ENCODE measurements around the gene NDUFS6.

Gene NDUFS6

DNA sequence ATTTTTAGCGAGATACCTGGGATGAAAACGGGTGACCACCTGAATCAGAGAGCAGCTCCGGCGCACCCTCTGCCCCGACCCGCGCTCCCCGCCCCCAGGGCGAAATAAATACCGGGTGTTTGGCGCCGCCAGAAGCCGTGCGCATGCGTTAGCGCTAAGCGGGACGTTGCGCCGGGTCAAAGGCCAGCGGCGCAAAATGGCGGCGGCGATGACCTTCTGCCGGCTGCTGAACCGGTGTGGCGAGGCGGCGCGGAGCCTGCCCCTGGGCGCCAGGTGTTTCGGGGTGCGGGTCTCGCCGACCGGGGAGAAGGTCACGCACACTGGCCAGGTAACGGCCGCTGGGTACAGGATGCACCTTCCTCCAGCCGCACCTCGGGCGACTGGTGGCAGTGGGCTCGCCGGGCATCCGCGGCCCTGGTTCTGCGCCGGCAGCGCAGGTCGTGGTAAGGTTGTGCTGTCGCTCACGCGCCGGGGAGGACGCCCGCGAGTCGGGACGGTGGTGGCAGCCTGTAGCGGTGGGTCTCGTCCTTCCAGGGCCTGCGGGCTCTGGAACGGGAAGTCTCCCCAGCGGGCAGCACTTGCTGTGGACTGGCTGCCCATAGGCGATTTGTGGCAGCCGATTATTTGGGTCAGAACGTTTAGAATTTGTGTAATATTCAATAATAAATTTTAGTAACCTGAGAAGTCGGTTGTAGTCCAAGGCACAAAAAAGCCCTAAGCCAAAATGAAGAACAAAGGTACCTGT, at the start of gene NDUFS6:
Gene NDUFS6, plus strand, starts transcription at position 186 of the 745 bp plus-strand sequence. Its CDS starts 11 bp downstream, at position 197.
- TF ChIP-seq, protein P1, sequence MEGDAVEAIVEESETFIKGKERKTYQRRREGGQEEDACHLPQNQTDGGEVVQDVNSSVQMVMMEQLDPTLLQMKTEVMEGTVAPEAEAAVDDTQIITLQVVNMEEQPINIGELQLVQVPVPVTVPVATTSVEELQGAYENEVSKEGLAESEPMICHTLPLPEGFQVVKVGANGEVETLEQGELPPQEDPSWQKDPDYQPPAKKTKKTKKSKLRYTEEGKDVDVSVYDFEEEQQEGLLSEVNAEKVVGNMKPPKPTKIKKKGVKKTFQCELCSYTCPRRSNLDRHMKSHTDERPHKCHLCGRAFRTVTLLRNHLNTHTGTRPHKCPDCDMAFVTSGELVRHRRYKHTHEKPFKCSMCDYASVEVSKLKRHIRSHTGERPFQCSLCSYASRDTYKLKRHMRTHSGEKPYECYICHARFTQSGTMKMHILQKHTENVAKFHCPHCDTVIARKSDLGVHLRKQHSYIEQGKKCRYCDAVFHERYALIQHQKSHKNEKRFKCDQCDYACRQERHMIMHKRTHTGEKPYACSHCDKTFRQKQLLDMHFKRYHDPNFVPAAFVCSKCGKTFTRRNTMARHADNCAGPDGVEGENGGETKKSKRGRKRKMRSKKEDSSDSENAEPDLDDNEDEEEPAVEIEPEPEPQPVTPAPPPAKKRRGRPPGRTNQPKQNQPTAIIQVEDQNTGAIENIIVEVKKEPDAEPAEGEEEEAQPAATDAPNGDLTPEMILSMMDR (IDR thresholded peaks at IDR 0.05; ENCODE audit: low read depth, low read length): no peak

GRCh38 chr5:1751864-1752822, 49.1 kb upstream of the NDUFS6 start:
- TF ChIP-seq, protein P1 (IDR thresholded peaks at IDR 0.05; ENCODE audit: low read depth, low read length): no peak
- H3K4me3 ChIP-seq (ENCODE audit: low read depth, low read length): no peak overlapping the region

More for the DNA sequence above, at the start of gene NDUFS6:
- H3K4me3 ChIP-seq (ENCODE audit: low read depth, low read length): peak within 1 kb of the TSS; percentile 90

DNA sequence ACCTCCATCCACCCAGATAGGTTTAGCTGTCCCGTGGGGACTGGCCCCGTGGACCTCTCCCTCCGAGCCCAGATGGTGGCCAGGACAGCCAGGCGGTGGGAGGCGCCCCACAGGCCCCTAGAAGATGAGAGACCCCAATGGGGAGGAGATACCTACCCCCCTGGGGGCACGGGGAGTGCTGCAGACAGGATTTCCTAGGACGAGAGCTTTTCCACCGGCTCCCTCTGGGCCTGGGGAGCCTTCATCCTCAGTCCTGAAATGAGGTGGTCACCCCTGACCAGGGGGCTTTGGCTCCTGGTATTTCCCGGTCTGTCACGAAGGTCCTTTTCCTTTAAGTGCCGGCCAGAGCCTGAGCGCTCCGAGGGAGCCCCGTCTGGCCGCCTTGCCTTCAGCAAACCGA, 48.3 kb upstream of the NDUFS6 start:
- TF ChIP-seq, protein P1 (IDR thresholded peaks at IDR 0.05; ENCODE audit: low read depth, low read length): no peak

DNA sequence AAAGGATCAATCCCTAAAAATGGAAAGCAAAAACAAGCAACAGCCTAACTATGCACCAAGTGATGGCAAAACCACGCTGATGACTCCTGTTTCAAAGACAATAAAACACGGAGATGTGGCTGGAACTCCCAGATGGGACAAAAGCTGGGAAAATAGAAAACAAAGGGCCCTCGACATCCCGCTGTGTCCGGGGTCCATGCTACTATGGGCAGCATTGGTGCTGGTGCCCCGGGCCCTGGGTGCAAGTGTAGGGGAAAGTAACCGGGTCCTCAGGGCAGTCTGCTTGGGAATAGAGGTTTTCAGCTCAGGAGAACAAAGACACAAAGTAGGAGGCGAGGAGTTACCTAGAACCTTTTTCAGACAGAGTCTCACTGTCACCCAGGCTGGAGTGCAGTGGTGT, 47.7 kb upstream of the NDUFS6 start:
- TF ChIP-seq, protein P1 (IDR thresholded peaks at IDR 0.05; ENCODE audit: low read depth, low read length): no peak
- H3K4me3 ChIP-seq (ENCODE audit: low read depth, low read length): no peak overlapping the region

More for the DNA sequence above, 48.3 kb upstream of the NDUFS6 start:
- H3K4me3 ChIP-seq (ENCODE audit: low read depth, low read length): no peak overlapping the region

DNA sequence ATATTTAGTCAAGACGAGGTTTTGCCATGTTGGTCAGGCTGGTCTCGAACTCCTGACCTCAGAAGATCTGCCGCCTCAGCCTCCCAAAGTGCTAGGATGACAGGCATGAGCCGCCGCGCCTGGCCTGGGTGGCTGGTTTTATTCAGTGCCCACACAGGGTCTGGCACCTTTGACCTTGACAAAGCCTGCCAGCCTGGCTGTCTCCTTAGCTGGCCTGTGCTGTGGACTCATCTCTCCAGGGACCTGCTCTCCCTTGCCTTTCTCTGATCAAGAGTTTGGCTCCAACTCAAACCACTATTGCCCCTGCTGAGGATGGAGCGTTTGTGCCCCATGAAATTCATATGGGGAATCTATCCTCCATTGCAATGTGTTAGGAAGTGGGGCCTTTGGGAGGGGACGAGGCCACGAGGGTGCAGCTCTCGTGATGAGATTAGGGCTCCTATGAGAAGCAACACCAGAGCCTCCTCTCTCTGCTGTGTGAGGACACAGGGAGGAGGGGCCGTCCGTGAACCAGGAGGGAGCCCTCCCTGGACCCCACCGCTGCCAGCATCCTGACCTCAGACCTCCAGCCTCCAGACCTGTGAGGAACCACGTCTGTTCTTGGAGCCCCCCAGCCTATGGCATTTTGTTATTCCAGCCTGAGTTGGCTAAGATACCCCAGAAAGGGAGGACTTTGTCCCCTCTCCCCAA, 46.5 kb upstream of the NDUFS6 start:
- no peak overlapping the region for H3K4me3 ChIP-seq (ENCODE audit: low read depth, low read length)
- TF ChIP-seq, protein P1 (IDR thresholded peaks at IDR 0.05; ENCODE audit: low read depth, low read length): no peak

DNA sequence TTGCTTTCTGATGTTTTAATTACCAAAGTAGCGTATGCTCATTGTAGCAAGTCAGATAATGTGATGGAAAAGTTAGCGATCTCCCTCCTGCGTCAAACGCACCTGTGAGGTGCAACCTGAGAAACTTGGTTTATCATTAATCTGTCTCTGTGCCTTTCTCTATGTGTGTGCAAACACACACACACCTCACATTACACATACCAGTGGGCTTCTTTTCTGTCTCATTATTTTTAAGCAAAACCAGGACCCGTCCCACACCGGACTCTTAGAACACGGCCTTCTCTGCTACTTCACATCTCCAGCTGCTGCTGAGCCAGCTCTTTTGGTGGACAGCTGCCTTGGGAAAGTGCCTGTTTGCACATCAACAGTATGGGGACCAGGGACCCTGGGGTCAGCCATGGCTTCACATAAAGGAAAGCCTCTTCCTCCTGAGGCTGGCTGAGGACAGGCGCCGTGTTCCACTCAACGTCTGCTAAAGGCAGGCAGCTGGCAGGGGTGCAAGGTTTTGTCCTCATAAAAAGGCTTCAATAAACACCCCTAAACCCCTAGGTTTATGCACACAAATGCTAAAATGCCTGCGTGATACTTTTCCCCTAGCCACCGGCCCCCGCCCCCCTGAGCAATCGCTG, 45.8 kb upstream of the NDUFS6 start:
- TF ChIP-seq, protein P1 (IDR thresholded peaks at IDR 0.05; ENCODE audit: low read depth, low read length): no peak
- H3K4me3 ChIP-seq (ENCODE audit: low read depth, low read length): no peak overlapping the region

All from WI38 (cell line).